GM20000 (cell line): ENCODE measurements around the gene ZFPL1.

Experiments used
- DNase-seq: peaks from one replicate; pipeline ENCODE4 v3.0.0; 2012; ENCODE audit warnings: low spot score
- TF ChIP-seq, protein P1 (sequence below): IDR thresholded peaks from 2 replicates; pipeline ENCODE4 v1.5.1; 2012; ENCODE audit warnings: mild to moderate bottlenecking, control low read depth; ENCODE audit errors: extremely low read depth, missing control alignments

ZFPL1 gene

DNA sequence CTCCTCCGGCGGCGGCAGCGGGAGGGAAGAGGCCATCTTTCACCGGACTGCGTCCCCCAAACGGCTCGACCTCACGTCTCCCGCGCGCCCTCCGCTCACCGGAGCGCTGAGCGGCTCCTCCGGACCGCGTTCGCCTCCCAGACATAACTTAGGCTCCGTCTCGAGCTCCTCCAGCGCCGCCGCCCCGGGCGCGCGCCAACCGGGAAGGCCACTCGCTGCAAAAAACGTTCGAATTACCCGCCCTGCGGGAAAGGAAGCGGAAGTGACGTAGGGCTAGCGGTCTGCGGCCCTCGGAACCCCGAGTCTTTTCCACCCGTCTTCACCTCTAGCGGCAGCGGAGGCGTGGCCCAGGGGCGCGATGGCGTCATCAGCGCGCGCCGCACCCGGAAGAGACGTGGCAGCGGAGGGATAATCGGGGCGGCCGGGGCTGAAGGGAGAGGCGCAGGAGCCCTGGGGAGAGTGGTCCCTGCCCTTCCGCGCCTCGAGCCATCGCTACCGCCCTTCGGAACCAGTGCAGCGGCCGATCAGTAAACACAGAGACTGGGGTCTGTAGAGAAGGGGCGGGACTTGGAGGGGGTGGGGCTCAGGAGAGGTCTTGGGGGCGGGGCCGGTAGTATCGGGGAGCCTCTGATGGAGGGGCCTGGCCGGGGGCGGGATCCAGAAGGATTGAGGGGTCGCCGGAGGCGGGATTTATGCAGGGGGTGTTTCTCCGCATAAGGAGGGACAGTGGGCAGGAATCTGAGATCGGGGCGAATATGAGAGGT, at the start of gene ZFPL1, which contains the start of gene CDCA5:
ZFPL1 (plus strand) TSS at position 389 of the 764 bp plus-strand sequence. CDS start 477 bp downstream, outside the sequence.
CDCA5 (minus strand) TSS at position 207 of the 764 bp plus-strand sequence; CDS start at position 145, 62 bp downstream.
- peak; percentile 98 for DNase-seq
- TF ChIP-seq, protein P1, sequence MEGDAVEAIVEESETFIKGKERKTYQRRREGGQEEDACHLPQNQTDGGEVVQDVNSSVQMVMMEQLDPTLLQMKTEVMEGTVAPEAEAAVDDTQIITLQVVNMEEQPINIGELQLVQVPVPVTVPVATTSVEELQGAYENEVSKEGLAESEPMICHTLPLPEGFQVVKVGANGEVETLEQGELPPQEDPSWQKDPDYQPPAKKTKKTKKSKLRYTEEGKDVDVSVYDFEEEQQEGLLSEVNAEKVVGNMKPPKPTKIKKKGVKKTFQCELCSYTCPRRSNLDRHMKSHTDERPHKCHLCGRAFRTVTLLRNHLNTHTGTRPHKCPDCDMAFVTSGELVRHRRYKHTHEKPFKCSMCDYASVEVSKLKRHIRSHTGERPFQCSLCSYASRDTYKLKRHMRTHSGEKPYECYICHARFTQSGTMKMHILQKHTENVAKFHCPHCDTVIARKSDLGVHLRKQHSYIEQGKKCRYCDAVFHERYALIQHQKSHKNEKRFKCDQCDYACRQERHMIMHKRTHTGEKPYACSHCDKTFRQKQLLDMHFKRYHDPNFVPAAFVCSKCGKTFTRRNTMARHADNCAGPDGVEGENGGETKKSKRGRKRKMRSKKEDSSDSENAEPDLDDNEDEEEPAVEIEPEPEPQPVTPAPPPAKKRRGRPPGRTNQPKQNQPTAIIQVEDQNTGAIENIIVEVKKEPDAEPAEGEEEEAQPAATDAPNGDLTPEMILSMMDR = no peak

DNA sequence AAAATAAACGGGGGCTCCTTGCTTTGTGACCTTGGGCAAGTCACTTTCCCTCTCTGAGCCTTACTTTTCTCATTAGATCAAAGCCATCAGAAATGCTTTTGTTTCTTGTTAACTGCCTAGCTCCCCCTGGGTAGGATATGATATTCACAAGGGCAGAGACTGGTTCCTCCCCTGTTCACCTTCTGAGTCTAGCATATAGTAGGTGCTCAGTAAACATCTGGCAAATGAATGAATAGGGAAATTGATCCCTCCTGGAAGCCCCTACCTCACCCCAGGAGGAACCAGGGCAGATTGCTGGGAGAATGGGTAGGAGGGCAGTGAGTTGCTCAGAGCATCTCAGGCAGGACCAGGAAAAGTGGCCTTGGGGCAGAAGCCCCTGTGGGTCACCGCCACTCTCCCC, 49.6 kb upstream of the ZFPL1 start:
- DNase-seq = no peak
- TF ChIP-seq, protein P1 = no peak

DNA sequence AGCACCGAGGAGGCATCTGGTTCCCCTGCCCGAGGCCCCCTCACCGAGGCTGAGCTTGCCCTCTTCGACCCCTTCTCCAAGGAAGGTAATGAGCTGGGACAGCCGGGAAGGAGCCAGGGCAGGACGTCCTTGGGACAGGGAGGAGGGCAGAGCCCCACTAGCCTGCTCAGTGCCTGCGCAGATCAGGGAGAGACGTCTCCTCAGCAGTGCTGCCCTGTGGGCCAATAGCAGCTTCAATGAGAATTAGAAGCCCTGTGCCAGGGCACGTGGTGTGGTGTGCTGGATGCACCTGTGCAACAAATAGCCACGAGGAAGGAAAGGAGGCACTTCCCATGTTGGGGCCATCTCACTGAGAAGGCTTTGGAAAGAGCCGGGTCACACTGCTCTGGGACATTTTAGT, 48.4 kb upstream of the ZFPL1 start:
- TF ChIP-seq, protein P1 = no peak
- no peak for DNase-seq

DNA sequence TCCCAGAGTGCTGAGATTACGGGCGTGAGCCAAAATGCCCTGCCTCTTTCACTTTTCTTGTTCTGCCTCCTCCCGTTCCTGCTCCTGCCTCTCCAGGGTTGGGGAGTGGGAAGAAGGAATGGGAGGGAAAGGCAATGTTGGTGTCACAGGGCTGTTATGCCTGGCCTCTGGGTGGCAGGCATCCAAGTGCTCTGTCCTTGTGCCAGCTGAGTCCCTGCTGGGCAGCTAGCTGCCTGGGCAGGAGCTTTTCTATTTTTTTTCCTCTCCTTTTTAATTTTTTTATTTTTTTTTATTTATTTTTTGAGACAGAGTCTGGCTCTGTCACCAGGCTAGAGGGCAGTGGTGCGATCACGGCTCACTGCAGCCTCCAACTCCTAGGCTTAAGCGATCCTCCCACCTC, 47.1 kb upstream of the ZFPL1 start:
- TF ChIP-seq, protein P1 = no peak
- DNase-seq = no peak

DNA sequence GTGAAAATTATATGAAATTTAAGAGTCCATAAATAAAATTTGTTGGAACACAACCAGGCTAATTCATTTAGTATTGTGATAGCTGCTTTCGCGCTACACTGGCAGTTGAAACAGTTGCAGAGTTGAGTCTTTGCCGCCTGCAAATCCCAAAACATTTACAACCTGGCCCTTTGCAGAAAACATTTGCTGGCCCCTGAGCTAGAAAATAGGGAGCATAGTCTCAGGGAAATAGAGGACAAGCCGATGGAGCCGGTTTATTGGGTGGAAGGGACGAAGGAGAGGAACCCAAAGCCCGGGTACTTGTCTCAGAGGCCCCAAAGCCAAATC, 43.5 kb upstream of the ZFPL1 start:
- TF ChIP-seq, protein P1 = no peak

DNA sequence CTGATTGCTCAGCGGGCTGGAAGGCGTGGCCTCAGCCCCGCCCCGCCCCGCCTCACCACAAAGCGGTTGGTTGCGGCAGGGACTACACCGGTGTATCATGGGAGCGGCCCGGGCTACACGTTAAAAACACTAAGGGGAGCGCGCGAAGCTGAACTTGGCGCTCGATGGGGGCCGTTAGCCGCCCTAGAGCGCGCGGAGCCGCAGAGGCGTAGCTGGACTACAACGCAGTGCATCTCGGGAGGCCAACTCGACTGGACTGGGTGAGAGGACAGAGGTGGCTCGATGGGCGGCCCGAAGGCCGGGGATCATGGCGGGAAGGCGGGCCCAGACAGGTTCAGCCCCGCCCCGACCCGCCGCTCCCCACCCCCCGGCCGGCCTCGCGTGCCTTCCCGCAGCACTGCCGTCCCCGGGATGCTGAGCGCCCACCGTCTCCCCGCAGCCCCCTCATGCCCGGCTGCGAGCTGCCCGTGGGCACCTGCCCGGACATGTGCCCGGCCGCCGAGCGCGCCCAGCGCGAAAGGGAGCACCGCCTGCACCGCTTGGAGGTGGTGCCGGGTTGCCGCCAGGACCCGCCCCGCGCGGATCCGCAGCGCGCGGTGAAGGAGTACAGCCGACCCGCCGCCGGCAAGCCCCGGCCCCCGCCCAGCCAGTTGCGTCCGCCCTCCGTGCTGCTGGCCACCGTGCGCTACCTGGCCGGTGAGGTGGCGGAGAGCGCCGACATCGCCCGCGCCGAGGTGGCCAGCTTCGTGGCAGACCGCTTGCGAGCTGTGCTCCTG, 43.0 kb upstream of the ZFPL1 start, which contains the start of gene SAC3D1:
SAC3D1 (plus strand) TSS at position 364 of the 776 bp plus-strand sequence; CDS start at position 447, 83 bp downstream.
- TF ChIP-seq, protein P1 = no peak
- DNase-seq = peak; percentile 96

More for the DNA sequence above, 43.5 kb upstream of the ZFPL1 start:
- no peak for DNase-seq

DNA sequence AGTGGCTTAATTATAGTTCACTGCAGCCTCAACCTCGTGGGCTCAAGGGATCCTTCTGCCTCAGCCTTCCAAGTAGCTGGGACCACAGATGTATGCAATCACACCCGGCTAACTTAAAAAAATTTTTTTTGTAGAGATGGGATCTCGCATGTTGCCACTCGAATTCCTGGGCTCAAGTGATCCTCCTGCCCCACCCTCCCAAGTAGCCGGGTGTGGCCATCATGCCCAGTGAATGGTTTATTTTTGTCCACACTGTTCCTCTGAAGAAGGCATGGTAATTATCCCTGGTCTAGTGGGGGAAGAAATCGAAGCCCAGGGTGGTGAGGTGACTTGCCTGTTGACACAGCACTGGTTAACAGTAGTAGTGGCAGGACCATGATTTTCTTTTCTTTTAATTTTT, 41.1 kb upstream of the ZFPL1 start:
- no peak for DNase-seq
- TF ChIP-seq, protein P1 = no peak
